Smooth muscle cell (in vitro differentiated cells): ENCODE results near the gene KRT86. TPM values are rescaled to one million over a fixed set of nuclear protein-coding genes. Genes with fewer than 3 reads are reported as not detected.

Experiments used
- DNase-seq: peaks from one replicate; lab custom pipeline; 2025; ENCODE audit not compliant: unreplicated experiment; lab: John Stamatoyannopoulos, UW
- H2AFZ ChIP-seq: fragments of 200-600 bp; sonication (generic); 2 replicates; pipeline ENCODE4 v1.6.0; 2016; ENCODE audit warnings: antibody characterized with exemption, low read depth, mild to moderate bottlenecking
- H3F3A ChIP-seq: fragments of 200-600 bp; sonication (generic); 2 replicates; pipeline ENCODE4 v1.6.0; 2017; ENCODE audit warnings: antibody characterized with exemption, low read depth
- H3K27ac ChIP-seq: fragments of 200-600 bp; sonication (generic); 2 replicates; pipeline ENCODE4 v1.5.1; 2016; ENCODE audit warnings: low read depth, mild to moderate bottlenecking
- H3K27me3 ChIP-seq: fragments of 200-600 bp; sonication (generic); 2 replicates; pipeline ENCODE4 v1.6.1; 2016; ENCODE audit warnings: low read depth, mild to moderate bottlenecking
- H3K36me3 ChIP-seq: fragments of 200-600 bp; sonication (generic); 2 replicates; pipeline ENCODE4 v1.5.1; 2016; ENCODE audit warnings: low read depth
- H3K4me1 ChIP-seq: fragments of 200-600 bp; sonication (generic); 2 replicates; pipeline ENCODE4 v1.5.1; 2016; ENCODE audit warnings: low read depth
- H3K4me2 ChIP-seq: fragments of 200-600 bp; sonication (generic); 2 replicates; pipeline ENCODE4 v1.6.0; 2016; ENCODE audit warnings: mild to moderate bottlenecking
- H3K4me3 ChIP-seq: fragments of 200-600 bp; sonication (generic); 2 replicates; pipeline ENCODE4 v1.5.1; 2016; ENCODE audit warnings: mild to moderate bottlenecking
- H3K79me2 ChIP-seq: fragments of 200-600 bp; sonication (generic); 2 replicates; pipeline ENCODE4 v1.6.0; 2016; ENCODE audit warnings: low read depth, mild to moderate bottlenecking
- H3K9ac ChIP-seq: fragments of 200-600 bp; sonication (generic); 2 replicates; pipeline ENCODE4 v1.6.0; 2016; ENCODE audit warnings: low read depth
- H3K9me3 ChIP-seq: fragments of 200-600 bp; sonication (generic); replicated peaks from 2 replicates; pipeline ENCODE4 v1.5.1; 2016; ENCODE audit warnings: low read depth
- H4K20me1 ChIP-seq: fragments of 200-600 bp; sonication (generic); 2 replicates; pipeline ENCODE4 v1.6.0; 2016; ENCODE audit warnings: low read depth
- CTCF ChIP-seq: fragments of 200-600 bp; sonication (generic); IDR thresholded peaks from 2 replicates; pipeline ENCODE4 v1.5.1; 2017; ENCODE audit warnings: borderline replicate concordance, mild to moderate bottlenecking, antibody characterized with exemption; ENCODE audit not compliant: insufficient read depth, poor library complexity, severe bottlenecking
- WGBS: methylation state at CpG from one replicate; pipeline ENCODE4 v1.1.7; 2016; ENCODE audit warnings: low lambda C conversion rate; 5-methylcytosine and 5-hydroxymethylcytosine counted together
- polyA plus RNA-seq: library from polyadenylated mRNA; unstranded; fragments of >200 nt; fragmentation: Nextera tagmentation; extraction: Ambion mirVana; gene quantifications from 2 replicates; pipeline ENCODE4 v1.2.1, GENCODE V29; 2016
- total RNA-seq: library from RNA; depleted of rRNA; stranded (reverse); fragments of >200 nt; gene quantifications from 2 replicates; pipeline ENCODE4 v1.2.3, GENCODE V29; 2014

The KRT86 gene
- total and polyA plus RNA-seq, 2 experiments from 2014 or later, result not detected

DNA sequence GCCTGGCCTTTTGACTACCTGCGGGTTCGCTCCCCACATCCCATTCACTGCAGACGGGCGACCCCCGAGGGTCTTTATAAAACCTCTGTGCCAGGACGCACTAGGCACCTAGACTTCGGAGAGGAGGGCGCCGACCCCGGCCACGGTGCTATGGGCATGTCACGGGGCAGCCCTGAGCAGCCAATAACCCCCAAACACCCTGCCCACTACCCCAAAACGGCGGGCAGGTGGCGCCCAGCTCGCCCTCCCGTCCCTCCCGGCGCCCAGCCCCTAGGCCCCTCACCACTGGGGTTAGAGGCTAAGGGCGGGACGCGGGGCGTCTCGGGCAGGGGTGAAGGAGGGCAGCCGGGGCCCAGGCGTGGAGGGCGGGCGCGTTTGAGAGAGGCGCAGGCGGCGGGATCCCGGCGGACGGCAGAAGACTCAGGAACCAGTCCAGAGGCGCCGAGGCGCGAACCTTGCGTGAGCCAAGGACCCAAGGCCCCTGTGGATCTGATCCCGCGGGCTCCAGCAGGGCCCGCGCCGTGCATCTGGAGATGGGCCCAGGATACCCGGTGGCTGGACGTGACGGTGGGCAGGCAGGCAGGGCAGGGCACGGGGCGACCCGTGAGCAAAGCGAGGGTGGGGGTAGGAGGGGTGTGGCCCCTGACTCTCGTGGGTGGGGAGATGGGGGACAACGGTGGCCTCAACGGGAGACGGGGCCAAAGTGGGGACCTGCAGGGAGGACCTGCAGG is 81.8 kb downstream of the KRT86 start:
- Histone ChIP-seq H3K9me3 (no peaks in the 10 kb centered on the region), H3K79me2 (no peaks in the 10 kb centered on the region), H3K36me3 (no peaks in the 10 kb centered on the region), H3K4me2 (no peak overlapping the region), H3K4me1 (no peaks in the 10 kb centered on the region), H3F3A (no peaks in the 10 kb centered on the region), H2AFZ (no peak overlapping the region), H3K4me3 (no peak overlapping the region), H3K27ac (no peak overlapping the region), H4K20me1 (no peaks in the 10 kb centered on the region), H3K27me3 (peaks cover 48% of the 10 kb centered on the region), H3K9ac (no peak overlapping the region)
- 98% methylated on average over 45 of the region's 56 CpGs for WGBS
- no peak for TF ChIP-seq CTCF
- DNase-seq, result no peak

GRCh38 chr12:52356762-52357580 is 82.5 kb downstream of the KRT86 start:
- Histone ChIP-seq H3K79me2 (no peaks in the 10 kb centered on the region), H3K4me3 (no peak overlapping the region), H3K36me3 (no peaks in the 10 kb centered on the region), H3K4me2 (no peak overlapping the region), H3F3A (no peaks in the 10 kb centered on the region), H3K4me1 (no peaks in the 10 kb centered on the region), H2AFZ (no peak overlapping the region), H3K9ac (no peak overlapping the region), H3K27ac (no peak overlapping the region), H3K27me3 (peaks cover 41% of the 10 kb centered on the region), H3K9me3 (no peaks in the 10 kb centered on the region), H4K20me1 (no peaks in the 10 kb centered on the region)
- WGBS, result 91% methylated on average over 16 of the region's 20 CpGs
- no peak for TF ChIP-seq CTCF
- DNase-seq, result no peak

Other genes starting within 250 kb of the KRT86 start
- gene NR4A1, start 223.2 kb upstream of the KRT86 start, total RNA-seq, result 178 and 182 TPM in 2 replicates
- 510 and 634 TPM in 2 replicates for gene NR4A1, start 223.2 kb upstream of the KRT86 start, polyA plus RNA-seq
- gene ATG101, start 204.7 kb upstream of the KRT86 start, total RNA-seq, result 62.6 and 73.4 TPM in 2 replicates
- gene ATG101, start 204.7 kb upstream of the KRT86 start, polyA plus RNA-seq, result 114 and 120 TPM in 2 replicates
- not detected in 2 replicates for gene SMIM41, start 194.9 kb upstream of the KRT86 start, total RNA-seq
- not detected in 2 replicates for gene SMIM41, start 194.9 kb upstream of the KRT86 start, polyA plus RNA-seq
- gene KRT80, start 82.6 kb upstream of the KRT86 start, total RNA-seq, result 6.7 and 11.7 TPM in 2 replicates
- 5.1 and 6.6 TPM in 2 replicates for gene KRT80, start 82.6 kb upstream of the KRT86 start, polyA plus RNA-seq
- 168 and 214 TPM in 2 replicates for gene KRT7, start 41.4 kb upstream of the KRT86 start, total RNA-seq
- 190 and 744 TPM in 2 replicates for gene KRT7, start 41.4 kb upstream of the KRT86 start, polyA plus RNA-seq
- 0.18 and 1.4 TPM in 2 replicates for gene KRT81, start 16.9 kb downstream of the KRT86 start, total RNA-seq
- 0.49 and 1.7 TPM in 2 replicates for gene KRT81, start 16.9 kb downstream of the KRT86 start, polyA plus RNA-seq
- gene KRT83, start 46.8 kb downstream of the KRT86 start, total RNA-seq, result not detected in 2 replicates
- not detected in 2 replicates for gene KRT83, start 46.8 kb downstream of the KRT86 start, polyA plus RNA-seq
- gene KRT85, start 92.8 kb downstream of the KRT86 start, total RNA-seq, result not detected in 2 replicates
- gene KRT85, start 92.8 kb downstream of the KRT86 start, polyA plus RNA-seq, result not detected in 2 replicates
- 5.6 and 8.0 TPM in 2 replicates for gene KRT84, start 111.0 kb downstream of the KRT86 start, total RNA-seq
- gene KRT84, start 111.0 kb downstream of the KRT86 start, polyA plus RNA-seq, result 0.09 and 2.1 TPM in 2 replicates
- not detected in 2 replicates for gene KRT82, start 131.7 kb downstream of the KRT86 start, total RNA-seq
- 0.23 TPM in 1 of 2 replicates, not detected in the other for gene KRT82, start 131.7 kb downstream of the KRT86 start, polyA plus RNA-seq
- gene KRT75, start 159.7 kb downstream of the KRT86 start, total RNA-seq, result 0.94 and 1.9 TPM in 2 replicates
- gene KRT75, start 159.7 kb downstream of the KRT86 start, polyA plus RNA-seq, result 0.37 TPM in 1 of 2 replicates, not detected in the other
- gene KRT6B, start 177.5 kb downstream of the KRT86 start, total RNA-seq, result 279 and 336 TPM in 2 replicates
- gene KRT6B, start 177.5 kb downstream of the KRT86 start, polyA plus RNA-seq, result 248 and 250 TPM in 2 replicates
- gene KRT6C, start 199.2 kb downstream of the KRT86 start, total RNA-seq, result 30.2 and 32.6 TPM in 2 replicates
- 22.0 and 26.5 TPM in 2 replicates for gene KRT6C, start 199.2 kb downstream of the KRT86 start, polyA plus RNA-seq
- 985 and 1,128 TPM in 2 replicates for gene KRT6A, start 218.6 kb downstream of the KRT86 start, total RNA-seq
- gene KRT6A, start 218.6 kb downstream of the KRT86 start, polyA plus RNA-seq, result 460 and 992 TPM in 2 replicates
- 152 and 209 TPM in 2 replicates for gene KRT5, start 245.7 kb downstream of the KRT86 start, total RNA-seq
- gene KRT5, start 245.7 kb downstream of the KRT86 start, polyA plus RNA-seq, result 67.2 and 198 TPM in 2 replicates